Measurements from ENCODE around the gene CSF2RB.

CSF2RB gene

GRCh38 chr22:36936362-36937116 is 23.1 kb downstream of the CSF2RB start:
- DNase-seq (ENCODE audit: low read depth in 2 of 2), result no peak

- DNase-seq (ENCODE audit: low read depth in 2 of 2), result no peak
Measured at GRCh38 chr22:36937319-36938027, 24.0 kb downstream of the CSF2RB start.

GRCh38 chr22:36938028-36938425 is 24.6 kb downstream of the CSF2RB start:
- DNase-seq (ENCODE audit: low read depth in 2 of 2), result no peak

- DNase-seq (ENCODE audit: low read depth in 2 of 2), result no peak
Measured at GRCh38 chr22:36938886-36939285, 25.5 kb downstream of the CSF2RB start.

GRCh38 chr22:36940676-36941075 is 27.2 kb downstream of the CSF2RB start:
- no peak for DNase-seq (ENCODE audit: low read depth in 2 of 2)

GRCh38 chr22:36942556-36942955 is 29.1 kb downstream of the CSF2RB start:
- DNase-seq (ENCODE audit: low read depth in 2 of 2), result no peak

GRCh38 chr22:36946421-36947158 is 33.2 kb downstream of the CSF2RB start:
- DNase-seq (ENCODE audit: low read depth in 2 of 2), result no peak

- no peak for DNase-seq (ENCODE audit: low read depth in 2 of 2)
Measured at GRCh38 chr22:36948273-36949225, 35.1 kb downstream of the CSF2RB start.

- no peak for DNase-seq (ENCODE audit: low read depth in 2 of 2)
Measured at GRCh38 chr22:36950797-36951590, 37.6 kb downstream of the CSF2RB start.

- DNase-seq (ENCODE audit: low read depth in 2 of 2), result no peak
Measured at GRCh38 chr22:36951746-36952145, 38.3 kb downstream of the CSF2RB start.

- no peak for DNase-seq (ENCODE audit: low read depth in 2 of 2)
Measured at GRCh38 chr22:36953239-36954080, 40.0 kb downstream of the CSF2RB start.

- DNase-seq (ENCODE audit: low read depth in 2 of 2), result no peak
Measured at GRCh38 chr22:36954251-36955014, 41.0 kb downstream of the CSF2RB start.

GRCh38 chr22:36955691-36956090 is 42.3 kb downstream of the CSF2RB start:
- DNase-seq (ENCODE audit: low read depth in 2 of 2), result no peak

GRCh38 chr22:36958366-36958765 is 44.9 kb downstream of the CSF2RB start:
- DNase-seq (ENCODE audit: low read depth in 2 of 2), result no peak

GRCh38 chr22:36961626-36962025 is 48.2 kb downstream of the CSF2RB start:
- DNase-seq (ENCODE audit: low read depth in 2 of 2), result no peak

GRCh38 chr22:36963302-36963701 is 49.9 kb downstream of the CSF2RB start:
- no peak for DNase-seq (ENCODE audit: low read depth in 2 of 2)

- DNase-seq (ENCODE audit: low read depth in 2 of 2), result no peak
Measured at GRCh38 chr22:36964106-36964505, 50.7 kb downstream of the CSF2RB start.

- DNase-seq (ENCODE audit: low read depth in 2 of 2), result no peak
Measured at GRCh38 chr22:36965696-36966095, 52.3 kb downstream of the CSF2RB start.

All from stimulated activated CD4-positive, alpha-beta T cell treated with anti-CD3 and anti-CD28 coated beads, Interleukin-15, amount 100 ng/mL, for 48 hours (primary cell).